H1 (cell line): ENCODE data around the gene RCBTB1. TPM values are rescaled to one million over a fixed set of nuclear protein-coding genes. Genes with fewer than 3 reads are reported as not detected.

Source experiments
- BCL11A ChIP-seq, 2 experiments: IDR thresholded peaks; one replicate each; pipeline ENCODE4 v1.6.1; 2011; ENCODE audit warnings: low read depth in 2 of 2, low read length in 2 of 2, mild to moderate bottlenecking in 2 of 2
- HDAC6 ChIP-seq: IDR thresholded peaks from one replicate; pipeline ENCODE4 v1.7.1; 2012; ENCODE audit warnings: low read depth, mild to moderate bottlenecking, inconsistent platforms, low read length, moderate library complexity
- POLR2A ChIP-seq, 2 experiments: IDR thresholded peaks; 1 replicate in 1 of 2; 2 replicates in 1 of 2; pipeline ENCODE4 v1.6.1; 2011; ENCODE audit warnings: low read depth in 2 of 2, low read length in 2 of 2, mild to moderate bottlenecking in 2 of 2; ENCODE audit errors: control extremely low read depth in 1 of 2
- polyA plus RNA-seq, 7 experiments: library from polyadenylated mRNA; depleted of rRNA in 3 of 7; stranded (reverse) in 5 of 7; unstranded in 2 of 7; fragments of >200 nt in 5 of 7; fragments of 200-250 nt in 2 of 7; gene quantifications; 1 replicate in 5 of 7; 2 replicates in 1 of 7; 4 replicates in 1 of 7; pipeline versions ENCODE4 v1.2.1 to v1.2.3, GENCODE V29; 2011 to 2013; ENCODE audit warnings: missing spikeins in 2 of 7, mixed read lengths in 2 of 7
- total RNA-seq: library from RNA; stranded (reverse); fragmentation: NEBNext Ultra II Directional; extraction: Animal tissue kit (Norgen Biotek cat#: 25700); gene quantifications from 2 replicates; pipeline ENCODE4 v1.2.1, GENCODE V29; 2021

RCBTB1 gene
- total and polyA plus RNA-seq, 2 of the 8 experiments (the other 6 are each of a cell fraction or from before 2014, with no cell fraction given) = 13.7 to 29.8 TPM

DNA sequence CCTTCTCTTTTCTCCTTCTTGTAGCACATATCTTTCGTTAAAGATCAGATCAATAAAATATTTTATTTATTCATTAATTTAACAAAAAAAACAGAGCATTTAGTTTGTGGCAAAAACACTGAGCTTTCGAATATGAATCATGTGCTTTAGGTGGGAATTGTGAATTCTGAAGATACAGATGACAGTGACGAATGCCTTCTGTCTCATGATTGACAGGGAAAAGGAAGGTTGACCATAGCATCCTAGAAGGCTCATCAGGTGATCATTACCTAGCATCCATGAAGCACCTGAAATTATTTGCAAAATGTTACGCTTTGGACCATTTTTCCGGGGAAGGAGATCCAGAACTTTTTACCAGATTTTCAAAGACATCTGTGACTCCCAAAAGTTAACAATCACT lies 46.8 kb upstream of the RCBTB1 start (continued):
- TF ChIP-seq BCL11A (IDR thresholded peaks at IDR 0.05; ENCODE audit: low read depth in 2 of 2, low read length in 2 of 2) (no peak), POLR2A (IDR thresholded peaks at IDR 0.05; ENCODE audit: control extremely low read depth in 1 of 2, low read depth in 2 of 2, low read length in 2 of 2) (no peak), HDAC6 (no peak)
- TF ChIP-seq, all 59 proteins: peak for 0
